Sigmoid colon (tissue), 7 donors: ENCODE results near the gene MAD1L1. TPM values are rescaled to one million over a fixed set of nuclear protein-coding genes. Genes with fewer than 3 reads are reported as not detected.
A peak's percentile ranks its signal among the peaks of the same experiment; 100 is the strongest.

ENCODE experiments used
- DNase-seq: peaks from one replicate; pipeline ENCODE4 v3.0.0-alpha.2; 2019
- H3K27ac ChIP-seq, 4 donors: fragments of 200-600 bp; sonication (generic); one replicate each; pipeline ENCODE4 v1.5.1; 2016 to 2019; ENCODE audit warnings: mild to moderate bottlenecking in 1 of 4
- H3K27me3 ChIP-seq, 3 donors: fragments of 200-600 bp; sonication (generic); one replicate each; pipeline ENCODE4 v1.5.1; 2019; ENCODE audit warnings: mild to moderate bottlenecking in 1 of 3
- H3K36me3 ChIP-seq, 4 donors: fragments of 200-600 bp; sonication (generic); one replicate each; pipeline ENCODE4 v1.5.1; 2016 to 2019
- H3K4me1 ChIP-seq, 4 donors: fragments of 200-600 bp; sonication (generic); one replicate each; pipeline ENCODE4 v1.5.1; 2017 to 2019
- H3K4me3 ChIP-seq, 4 donors: fragments of 200-600 bp; sonication (generic); one replicate each; pipeline ENCODE4 v1.5.1; 2017 to 2019; ENCODE audit warnings: mild to moderate bottlenecking in 2 of 4, moderate library complexity in 1 of 4
- H3K9me3 ChIP-seq, 4 donors: fragments of 200-600 bp in 3 of 4; sonication (generic) in 3 of 4; one replicate each; pipeline versions ENCODE4 v1.5.1 to v1.6.1; 2013 to 2019
- EP300 ChIP-seq, 4 donors: sonication (generic); formaldehyde crosslinking; IDR thresholded peaks; one replicate each; pipeline ENCODE4 v1.6.1; 2017; ENCODE audit warnings: antibody characterized with exemption in 4 of 4
- POLR2A ChIP-seq, 2 donors: fragments of 450-650 bp; IDR thresholded peaks; one replicate each; pipeline ENCODE4 v1.6.1; 2016; ENCODE audit warnings: antibody characterized with exemption in 2 of 2, mild to moderate bottlenecking in 2 of 2, moderate library complexity in 2 of 2
- POLR2AphosphoS5 ChIP-seq, 4 donors: sonication (generic); formaldehyde crosslinking; IDR thresholded peaks; one replicate each; pipeline ENCODE4 v1.6.1; 2017; ENCODE audit warnings: antibody characterized with exemption in 4 of 4
- WGBS, 2 donors: extraction: QIAGEN DNeasy Blood & Tissue Kit; methylation state at CpG; one replicate each; pipeline ENCODE4 v1.1.7; 2013; 5-methylcytosine and 5-hydroxymethylcytosine counted together
- intact Hi-C: fragments of 100-400 bp; cut with DNase I; formaldehyde crosslinking; loops from one replicate; pipeline ENCODE4 v1.15.1; 2023
- polyA plus RNA-seq, 3 donors: library from polyadenylated mRNA; stranded (reverse); fragments of 200-250 nt; gene quantifications; one replicate each; pipeline ENCODE4 v1.2.3, GENCODE V29; 2013
- total RNA-seq, 4 donors: library from RNA; depleted of rRNA; stranded (reverse); fragments of >200 nt; gene quantifications; one replicate each; pipeline ENCODE4 v1.1.0, GENCODE V29; 2016
- TF ChIP-seq, protein P1 (sequence below), 4 experiments: fragments of 450-650 bp in 3 of 4; fragments of 200-600 bp in 1 of 4; IDR thresholded peaks; one replicate each; pipeline ENCODE4 v1.5.1; 2016 to 2019; ENCODE audit warnings: antibody characterized with exemption in 4 of 4, mild to moderate bottlenecking in 3 of 4, moderate library complexity in 2 of 4
- donor health status: healthy with polysubstance abuse.
- donor health status: Bipolar disorder and iron deficiency.
- donor health status: healthy.

MAD1L1 gene
- total and polyA plus RNA-seq, 7 donors = 10.2 to 38.4 (median 20.6) TPM

- Histone ChIP-seq H3K27ac (no peak overlapping the region), H3K4me3 (no peak overlapping the region), H3K36me3 (no peaks in the 10 kb centered on the region), H3K27me3 (no peaks in the 10 kb centered on the region), H3K4me1 (peaks cover 0 to 15% (median 13%) of the 10 kb centered on the region in 4 donors), H3K9me3 (no peaks in the 10 kb centered on the region)
- TF ChIP-seq POLR2AphosphoS5 (IDR thresholded peaks at IDR 0.05) = no peak
- TF ChIP-seq POLR2A (IDR thresholded peaks at IDR 0.05) = no peak
- TF ChIP-seq, protein P1, sequence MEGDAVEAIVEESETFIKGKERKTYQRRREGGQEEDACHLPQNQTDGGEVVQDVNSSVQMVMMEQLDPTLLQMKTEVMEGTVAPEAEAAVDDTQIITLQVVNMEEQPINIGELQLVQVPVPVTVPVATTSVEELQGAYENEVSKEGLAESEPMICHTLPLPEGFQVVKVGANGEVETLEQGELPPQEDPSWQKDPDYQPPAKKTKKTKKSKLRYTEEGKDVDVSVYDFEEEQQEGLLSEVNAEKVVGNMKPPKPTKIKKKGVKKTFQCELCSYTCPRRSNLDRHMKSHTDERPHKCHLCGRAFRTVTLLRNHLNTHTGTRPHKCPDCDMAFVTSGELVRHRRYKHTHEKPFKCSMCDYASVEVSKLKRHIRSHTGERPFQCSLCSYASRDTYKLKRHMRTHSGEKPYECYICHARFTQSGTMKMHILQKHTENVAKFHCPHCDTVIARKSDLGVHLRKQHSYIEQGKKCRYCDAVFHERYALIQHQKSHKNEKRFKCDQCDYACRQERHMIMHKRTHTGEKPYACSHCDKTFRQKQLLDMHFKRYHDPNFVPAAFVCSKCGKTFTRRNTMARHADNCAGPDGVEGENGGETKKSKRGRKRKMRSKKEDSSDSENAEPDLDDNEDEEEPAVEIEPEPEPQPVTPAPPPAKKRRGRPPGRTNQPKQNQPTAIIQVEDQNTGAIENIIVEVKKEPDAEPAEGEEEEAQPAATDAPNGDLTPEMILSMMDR (IDR thresholded peaks at IDR 0.05) = no peak
- no peak for TF ChIP-seq EP300 (IDR thresholded peaks at IDR 0.05)
- WGBS, 2 donors = 85 to 87% methylated on average over 31 of the region's 31 CpGs
- DNase-seq = no peak
- intact Hi-C loops = no loop called here
Measured at GRCh38 chr7:1917221-1918062, 315.3 kb downstream of the MAD1L1 start.

DNA sequence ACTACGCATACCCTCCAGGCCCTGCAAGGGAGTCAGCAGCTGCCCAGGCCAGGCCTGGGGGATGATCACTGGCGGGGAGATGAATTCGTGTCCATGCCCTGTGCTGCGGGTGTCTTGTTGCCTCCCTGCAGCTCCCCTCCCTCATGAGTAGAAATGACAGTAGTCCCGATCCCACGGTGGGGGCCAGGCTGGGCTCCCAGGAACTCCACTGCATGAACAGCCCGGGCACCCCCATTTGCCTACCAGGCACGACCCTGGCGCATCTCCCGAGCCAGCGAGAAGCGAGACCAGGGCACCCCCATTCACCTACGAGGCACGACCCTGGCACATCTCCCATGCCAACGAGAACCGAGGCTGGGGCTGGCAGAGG, 316.2 kb downstream of the MAD1L1 start:
- no peak for DNase-seq
- no peak overlapping the region for H3K4me3 ChIP-seq
- peaks cover 0 to 15% (median 13%) of the 10 kb centered on the region in 4 donors for H3K4me1 ChIP-seq
- H3K27ac ChIP-seq = no peak overlapping the region
- no peaks in the 10 kb centered on the region for H3K9me3 ChIP-seq
- TF ChIP-seq POLR2A (IDR thresholded peaks at IDR 0.05) (no peak), EP300 (IDR thresholded peaks at IDR 0.05) (no peak), POLR2AphosphoS5 (IDR thresholded peaks at IDR 0.05) (no peak)
- TF ChIP-seq, protein P1 (IDR thresholded peaks at IDR 0.05) = no peak
- no peaks in the 10 kb centered on the region for H3K27me3 ChIP-seq
- intact Hi-C loops = no loop called here
- 94 to 95% methylated on average over 16 of the region's 16 CpGs for WGBS, 2 donors
- H3K36me3 ChIP-seq = no peaks in the 10 kb centered on the region

DNA sequence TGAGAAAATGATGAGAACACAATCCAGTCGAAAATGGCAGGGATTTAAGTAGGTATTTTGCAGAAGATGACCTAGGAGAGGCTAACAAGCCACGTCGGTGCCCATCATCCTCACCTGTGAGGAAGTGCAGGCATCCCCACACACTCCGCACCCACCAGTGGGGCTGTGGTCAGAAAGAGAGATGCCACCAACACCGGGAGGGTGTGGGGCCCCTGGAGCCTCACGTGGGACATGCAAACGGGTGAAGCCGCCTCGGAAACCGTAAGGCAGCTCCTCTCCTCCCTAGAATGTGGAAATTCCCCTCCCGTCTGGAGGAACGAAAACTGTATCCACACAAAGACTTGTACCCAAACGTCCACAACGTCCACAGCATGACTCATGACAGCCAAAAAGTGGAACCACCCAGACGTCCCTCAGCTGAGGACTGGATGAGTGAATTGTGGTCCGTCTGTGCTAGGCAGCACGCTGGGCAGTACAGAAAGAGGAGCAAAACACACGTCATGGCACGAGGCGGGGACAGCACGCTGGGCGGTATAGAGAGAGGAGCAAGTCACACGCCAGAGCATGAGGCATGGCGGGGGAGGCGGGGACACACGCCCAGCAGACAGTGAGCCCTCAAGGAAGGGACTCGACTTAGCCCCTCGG, 316.7 kb downstream of the MAD1L1 start:
- Histone ChIP-seq H3K27ac (no peak overlapping the region), H3K4me1 (peaks cover 0 to 15% (median 13%) of the 10 kb centered on the region in 4 donors), H3K27me3 (no peaks in the 10 kb centered on the region), H3K4me3 (no peak overlapping the region), H3K9me3 (no peaks in the 10 kb centered on the region), H3K36me3 (no peaks in the 10 kb centered on the region)
- WGBS, 2 donors = 89 to 90% methylated on average over 28 of the region's 28 CpGs
- intact Hi-C loops = no loop called here
- TF ChIP-seq, protein P1 (IDR thresholded peaks at IDR 0.05) = no peak
- TF ChIP-seq EP300 (IDR thresholded peaks at IDR 0.05) (peak in 1 of 4 donors; percentile 27), POLR2A (IDR thresholded peaks at IDR 0.05) (no peak), POLR2AphosphoS5 (IDR thresholded peaks at IDR 0.05) (no peak)
- no peak for DNase-seq

DNA sequence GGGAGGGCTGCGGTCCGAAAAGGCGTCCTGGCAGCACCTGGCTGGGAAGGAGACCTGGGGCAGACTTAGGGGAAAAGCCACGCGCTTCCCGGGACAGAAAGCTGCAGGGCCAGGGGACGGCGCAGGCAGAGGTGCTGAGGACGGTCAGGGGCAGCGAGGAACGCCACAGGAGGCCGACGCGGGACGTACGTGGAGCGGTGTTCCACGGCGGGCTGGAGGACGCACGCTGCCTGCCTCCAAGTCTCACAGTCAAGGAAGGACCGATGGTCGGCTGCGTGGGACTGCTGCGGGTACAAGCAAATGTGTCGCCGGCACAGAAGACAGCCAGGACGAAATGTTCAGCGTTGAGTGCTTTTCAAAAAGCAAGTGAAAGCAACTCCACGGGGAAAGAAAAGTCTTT, 317.4 kb downstream of the MAD1L1 start:
- no peak for DNase-seq
- Histone ChIP-seq H3K4me1 (peaks cover 0 to 15% (median 13%) of the 10 kb centered on the region in 4 donors), H3K4me3 (no peak overlapping the region), H3K36me3 (no peaks in the 10 kb centered on the region), H3K27me3 (no peaks in the 10 kb centered on the region), H3K27ac (no peak overlapping the region), H3K9me3 (no peaks in the 10 kb centered on the region)
- WGBS, 2 donors = 97 to 98% methylated on average over 30 of the region's 30 CpGs
- intact Hi-C loops = no loop called here
- TF ChIP-seq, protein P1 (IDR thresholded peaks at IDR 0.05) = no peak
- TF ChIP-seq EP300 (IDR thresholded peaks at IDR 0.05) (no peak), POLR2A (IDR thresholded peaks at IDR 0.05) (no peak), POLR2AphosphoS5 (IDR thresholded peaks at IDR 0.05) (no peak)
